Inflammatory macrophage treated with lipopolysaccharide for 1 hour (primary cell): ENCODE results near the gene LILRB4.
"Not testable (repeated sequence)": the region's sequence is repeated elsewhere in the genome, so short reads cannot be mapped to it uniquely, and the experiment has no call there.

Experiments
- DNase-seq, 2 donors: peaks; one replicate each; pipeline ENCODE4 v3.0.0-alpha.2; 2020 to 2022

LILRB4 gene

GRCh38 chr19:54662730-54663129, at the start of gene LILRB4:
Gene LILRB4, plus strand, starts transcription at chr19:54662985. Its CDS starts 49 bp downstream, at chr19:54663034.
- peak; percentile 89 to 93 for DNase-seq

DNA sequence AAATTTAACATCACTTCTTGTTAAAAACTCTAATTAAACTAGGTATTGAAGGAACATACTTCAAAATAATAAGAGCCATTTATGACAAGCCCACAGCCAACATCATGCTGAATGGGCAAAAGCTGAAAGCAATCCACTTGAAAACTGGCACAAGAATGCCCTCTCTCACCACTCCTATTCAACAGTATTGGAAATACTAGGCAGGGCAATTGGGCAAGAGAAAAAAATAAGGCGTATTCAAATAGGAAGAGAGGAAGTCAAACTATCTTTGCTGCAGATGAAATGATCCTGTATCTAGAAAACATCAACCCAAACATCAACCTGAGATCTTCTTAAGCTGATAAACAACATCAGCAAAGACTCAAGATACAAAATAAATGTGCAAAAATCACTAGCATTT, 48.1 kb upstream of the LILRB4 start:
- peak; percentile 53 to 63 for DNase-seq

- DNase-seq: no peak
These were observed 46.7 kb upstream of the LILRB4 start for GRCh38 chr19:54616057-54616456.

DNA sequence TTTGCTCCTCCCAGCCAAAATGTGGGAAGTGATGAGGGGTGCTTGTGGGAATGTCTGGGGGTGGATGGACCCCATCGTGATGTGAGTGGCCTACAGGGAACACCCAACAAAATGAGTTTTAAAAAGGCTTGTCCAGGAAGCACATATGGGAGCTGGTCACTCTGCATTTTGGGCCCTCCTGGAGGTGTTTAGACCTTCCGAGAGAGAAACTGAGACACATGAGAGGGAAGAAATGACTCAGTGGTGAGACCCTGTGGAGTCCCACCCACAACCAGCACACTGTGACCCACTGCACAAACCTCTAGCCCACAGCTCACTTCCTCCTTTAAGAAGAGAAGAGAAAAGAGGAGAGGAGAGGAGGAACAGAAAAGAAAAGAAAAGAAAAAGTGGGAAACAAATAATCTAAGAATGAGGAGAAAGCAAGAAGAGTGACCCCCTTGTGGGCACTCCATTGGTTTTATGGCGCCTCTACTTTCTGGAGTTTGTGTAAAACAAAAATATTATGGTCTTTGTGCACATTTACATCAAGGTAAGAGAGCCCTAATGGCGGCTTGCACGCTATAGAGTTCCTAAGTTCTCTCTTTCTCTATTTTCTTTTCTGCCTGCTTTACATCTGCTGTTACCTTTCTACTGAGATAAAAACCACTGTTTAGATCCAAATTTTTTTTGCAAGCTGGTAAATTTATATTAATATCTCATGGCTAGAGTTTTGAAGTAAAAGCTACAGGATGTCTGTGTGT, 45.8 kb upstream of the LILRB4 start:
- DNase-seq: peak in 1 of 2 donors; percentile 48

DNA sequence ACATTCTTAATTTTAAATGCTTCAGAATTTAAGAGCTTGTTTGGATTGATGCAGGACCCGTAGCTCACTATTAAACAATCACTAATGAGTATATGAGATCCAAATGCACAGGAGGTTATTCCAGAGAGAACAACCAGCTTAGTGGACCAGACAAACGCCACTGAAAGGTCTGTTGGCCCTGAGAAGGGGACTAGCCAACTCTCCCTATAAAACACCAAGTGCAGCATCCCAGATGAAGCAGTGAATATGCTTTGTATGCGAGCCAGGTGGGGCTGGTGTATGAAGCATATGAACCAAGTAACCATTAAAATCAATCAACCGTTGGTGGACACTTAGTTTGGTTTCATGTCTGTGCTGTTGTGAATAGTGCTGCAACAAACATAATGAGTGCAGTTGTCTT, 42.3 kb upstream of the LILRB4 start:
- no peak for DNase-seq

GRCh38 chr19:54622431-54622830, 40.4 kb upstream of the LILRB4 start:
- peak in 1 of 2 donors; percentile 9 for DNase-seq

DNA sequence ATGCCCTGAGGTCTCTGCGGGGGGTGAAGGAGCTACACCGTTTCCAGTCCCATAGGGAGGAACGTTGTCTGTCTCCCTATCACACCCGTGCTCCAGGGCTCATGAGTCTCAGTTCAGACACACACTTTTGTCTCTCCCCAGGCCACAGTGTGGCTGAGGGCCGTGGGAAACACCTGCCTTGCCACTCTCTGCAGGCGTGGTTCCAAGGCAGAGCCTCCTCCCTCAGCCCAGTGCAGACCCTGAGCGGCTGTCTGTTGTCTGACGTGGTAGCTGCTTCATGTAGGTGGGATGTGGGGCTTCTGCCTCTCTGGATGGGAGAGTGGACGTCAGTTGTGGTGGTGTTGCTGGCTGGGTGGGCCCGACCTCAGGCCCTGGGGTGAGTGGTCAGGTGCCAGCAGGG, 38.6 kb upstream of the LILRB4 start:
- not testable (repeated sequence) for DNase-seq

DNA sequence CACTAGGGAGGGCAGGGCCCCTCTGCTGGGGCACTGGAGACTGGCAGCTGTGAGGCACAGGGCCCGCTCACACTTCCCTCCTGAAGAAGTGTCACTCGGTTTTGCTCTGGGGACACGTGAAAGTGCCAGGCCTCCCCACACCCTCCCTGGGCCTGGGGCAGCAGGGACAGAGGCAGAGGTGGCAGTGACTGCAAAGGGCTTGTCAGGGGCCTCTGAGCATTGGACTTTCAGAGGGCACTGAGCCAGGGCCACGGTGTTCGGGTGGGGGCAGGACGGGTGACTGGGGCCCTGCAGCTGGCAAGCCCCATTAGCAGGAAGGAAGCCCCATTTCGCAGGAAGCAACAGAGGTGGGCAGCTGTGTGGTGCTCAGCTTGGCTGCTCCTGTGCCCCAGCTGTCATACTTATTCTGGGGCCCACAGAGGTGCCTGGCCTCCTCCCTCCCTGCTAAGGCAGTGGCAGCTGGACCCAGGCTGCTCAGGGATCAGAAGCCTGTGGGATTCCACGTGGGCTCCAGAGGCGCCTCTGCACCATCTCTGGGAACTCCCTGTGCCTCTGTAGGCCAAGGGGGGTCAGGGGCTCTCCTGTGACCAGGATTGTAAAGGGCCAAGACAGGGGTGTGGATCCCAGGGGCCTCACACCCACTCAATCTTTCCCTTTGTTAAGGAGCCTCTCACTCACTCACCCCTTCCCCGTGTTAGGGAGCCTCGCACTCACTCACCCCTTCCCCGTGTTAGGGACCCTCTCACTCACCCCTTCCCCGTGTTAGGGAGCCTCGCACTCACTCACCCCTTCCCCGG, 37.7 kb upstream of the LILRB4 start:
- not testable (repeated sequence) for DNase-seq

DNA sequence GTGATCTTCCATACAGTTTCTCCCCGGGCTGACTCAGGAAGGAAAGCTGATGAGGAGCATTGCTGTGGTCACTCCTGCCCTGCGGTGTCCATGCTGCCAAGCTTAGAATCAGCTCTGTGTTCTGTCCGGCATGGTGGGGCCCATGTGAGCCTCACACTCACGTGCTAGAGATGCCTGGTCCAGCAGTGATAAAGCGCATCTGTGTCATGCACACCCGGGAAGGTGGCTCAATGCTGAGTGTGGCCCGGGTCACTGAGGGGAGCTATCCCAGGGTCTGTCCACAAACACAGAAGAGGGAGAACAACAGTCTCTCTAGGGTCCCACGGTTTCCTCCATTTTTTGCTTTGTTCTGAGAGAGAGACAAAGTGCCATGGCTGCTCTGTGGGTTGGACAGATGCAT, 36.0 kb upstream of the LILRB4 start:
- no peak for DNase-seq

DNA sequence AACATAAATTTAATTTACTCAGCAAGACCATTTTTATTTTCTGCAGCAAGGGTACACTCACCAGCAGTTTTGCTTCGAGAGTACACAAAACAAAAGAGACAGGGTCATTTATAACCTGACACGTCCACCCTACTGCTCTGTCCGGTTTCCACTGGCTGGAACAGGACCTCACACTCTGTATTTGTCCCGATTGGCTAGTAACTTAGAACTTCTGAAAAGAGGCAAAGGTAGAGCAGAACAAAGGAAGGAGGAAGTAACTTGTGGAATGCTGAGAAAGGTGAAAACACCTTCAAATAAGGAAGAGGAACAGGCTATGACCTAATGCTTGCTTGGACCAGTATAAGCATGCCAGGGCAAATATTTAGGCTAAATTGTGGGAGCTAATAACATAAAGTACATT, 34.9 kb upstream of the LILRB4 start:
- DNase-seq: not testable (repeated sequence)

- DNase-seq: peak; percentile 60
These were observed 32.5 kb upstream of the LILRB4 start, which contains the start of gene LILRB1 for GRCh38 chr19:54630262-54630661. Gene LILRB1, plus strand, starts transcription at chr19:54630484. Its CDS starts 590 bp downstream, at chr19:54631074.

- no peak for DNase-seq
These were observed 32.0 kb upstream of the LILRB4 start for GRCh38 chr19:54630782-54631181.

DNA sequence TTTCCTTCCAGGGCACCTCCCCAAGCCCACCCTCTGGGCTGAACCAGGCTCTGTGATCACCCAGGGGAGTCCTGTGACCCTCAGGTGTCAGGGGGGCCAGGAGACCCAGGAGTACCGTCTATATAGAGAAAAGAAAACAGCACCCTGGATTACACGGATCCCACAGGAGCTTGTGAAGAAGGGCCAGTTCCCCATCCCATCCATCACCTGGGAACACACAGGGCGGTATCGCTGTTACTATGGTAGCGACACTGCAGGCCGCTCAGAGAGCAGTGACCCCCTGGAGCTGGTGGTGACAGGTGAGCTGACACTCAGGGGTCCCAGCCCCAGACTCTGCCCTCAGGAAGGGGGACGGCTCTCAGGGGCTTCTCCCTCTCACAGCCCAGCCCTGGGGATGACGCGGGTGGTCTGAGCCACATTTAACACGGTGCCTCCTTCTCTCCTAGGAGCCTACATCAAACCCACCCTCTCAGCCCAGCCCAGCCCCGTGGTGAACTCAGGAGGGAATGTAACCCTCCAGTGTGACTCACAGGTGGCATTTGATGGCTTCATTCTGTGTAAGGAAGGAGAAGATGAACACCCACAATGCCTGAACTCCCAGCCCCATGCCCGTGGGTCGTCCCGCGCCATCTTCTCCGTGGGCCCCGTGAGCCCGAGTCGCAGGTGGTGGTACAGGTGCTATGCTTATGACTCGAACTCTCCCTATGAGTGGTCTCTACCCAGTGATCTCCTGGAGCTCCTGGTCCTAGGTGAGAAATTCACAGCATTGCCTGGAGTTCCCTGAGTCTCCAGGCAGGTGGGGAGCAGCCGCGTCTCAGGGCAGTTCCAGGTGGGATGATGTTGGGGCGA, 31.1 kb upstream of the LILRB4 start:
- DNase-seq: not testable (repeated sequence)

- not testable (repeated sequence) for DNase-seq
These were observed 30.3 kb upstream of the LILRB4 start for GRCh38 chr19:54632517-54632916.

DNA sequence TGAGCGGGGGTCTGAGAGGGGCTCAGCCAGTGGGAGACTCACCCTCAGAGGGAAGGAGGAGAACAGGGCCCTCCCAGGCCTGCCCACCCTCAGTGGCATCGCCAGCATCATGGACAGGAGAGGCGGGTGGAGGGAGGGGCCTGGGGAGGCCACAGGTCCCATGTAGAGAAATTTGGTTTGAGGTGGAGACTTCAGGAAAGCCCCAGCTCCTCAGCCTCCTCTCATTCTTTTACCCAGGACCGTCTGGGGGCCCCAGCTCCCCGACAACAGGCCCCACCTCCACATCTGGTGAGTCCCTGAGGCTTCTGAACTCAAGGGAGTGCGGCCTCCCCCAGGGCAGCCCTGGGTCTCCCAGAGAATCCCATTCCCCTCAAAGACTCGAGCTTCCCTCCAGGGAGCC, 29.4 kb upstream of the LILRB4 start:
- no peak for DNase-seq

- DNase-seq: not testable (repeated sequence)
These were observed 26.7 kb upstream of the LILRB4 start for GRCh38 chr19:54636081-54636480.

- no peak for DNase-seq
These were observed 24.1 kb upstream of the LILRB4 start for GRCh38 chr19:54638683-54639082.

- DNase-seq: peak; percentile 62 to 67
These were observed 19.8 kb upstream of the LILRB4 start for GRCh38 chr19:54642953-54643352.

DNA sequence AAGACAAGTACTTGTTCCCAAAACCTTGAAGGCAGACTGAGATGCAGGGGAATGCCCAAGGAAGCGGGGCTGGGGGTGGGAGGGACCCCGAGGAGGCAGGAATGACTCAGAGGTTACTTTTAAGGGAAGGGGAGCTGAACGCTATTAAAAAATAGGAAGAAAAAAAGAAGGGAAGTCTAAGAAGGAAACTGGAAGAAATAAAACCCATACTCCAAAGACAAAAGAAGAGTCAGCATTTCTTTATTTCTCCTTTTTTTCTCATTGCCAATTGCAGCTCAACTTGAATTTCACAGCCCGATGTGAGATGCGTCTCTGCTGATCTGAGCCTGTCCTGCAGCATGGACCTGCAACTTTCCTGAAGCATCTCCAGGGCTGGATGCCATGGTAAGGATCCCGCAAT, 19.2 kb upstream of the LILRB4 start:
- DNase-seq: peak; percentile 87 to 91

- peak; percentile 88 to 91 for DNase-seq
These were observed 18.7 kb upstream of the LILRB4 start for GRCh38 chr19:54644056-54644455.

DNA sequence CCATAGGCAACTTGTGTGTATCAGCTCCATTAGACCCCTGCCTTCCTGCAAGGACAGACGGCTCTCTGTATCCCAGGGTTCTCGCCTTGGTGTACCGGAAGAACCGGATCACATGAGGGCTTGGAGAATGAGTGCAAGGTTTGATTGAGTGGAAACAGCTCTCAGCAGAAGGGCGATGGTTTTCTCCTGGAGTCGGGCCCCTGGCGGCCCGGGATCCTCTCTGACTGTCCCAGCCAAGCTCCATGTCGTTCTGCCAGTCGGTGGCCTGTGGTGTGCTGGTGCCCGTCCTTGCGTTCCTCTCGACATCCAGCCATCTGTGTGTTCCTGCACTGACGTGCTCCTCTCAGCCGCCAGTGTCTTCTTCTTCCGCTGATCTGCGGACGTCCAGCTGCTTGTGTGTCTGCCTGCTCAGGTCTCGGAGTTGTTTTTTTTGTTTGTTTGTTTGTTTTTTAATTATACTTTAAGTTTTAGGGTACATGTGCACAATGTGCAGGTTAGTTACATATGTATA, 16.4 kb upstream of the LILRB4 start:
- no peak for DNase-seq

- DNase-seq: no peak
These were observed 14.7 kb upstream of the LILRB4 start for GRCh38 chr19:54648129-54648528.
